Activated B cell treated with CpG ODN at 0.5 μM for 24 hours (primary cell): Measurements from ENCODE around the gene PXT1. TPM values are rescaled to one million over a fixed set of nuclear protein-coding genes. Genes with fewer than 3 reads are reported as not detected.

Source experiments
- ATAC-seq: fragments of 200-7000 bp; cut with Tn5 transposase; one replicate; pipeline ENCODE4 v1.10.0; 2021; ENCODE audit warnings: low read depth, mild to moderate bottlenecking, moderate library complexity
- CTCF ChIA-PET: fragments of 350-600 bp; sonication (Branson Sonifier 250); formaldehyde crosslinking; loops from one replicate; lab custom pipeline; 2021; ENCODE audit warnings: antibody characterized with exemption; lab: Charles Lee
- POLR2A ChIA-PET: fragments of 350-600 bp; sonication (Branson Sonifier 250); formaldehyde crosslinking; loops from one replicate; lab custom pipeline; 2021; ENCODE audit warnings: antibody characterized with exemption; lab: Charles Lee
- DNase-seq: peaks from one replicate; pipeline ENCODE4 v3.0.0; 2022
- H3K27ac Mint-ChIP-seq: one replicate; pipeline ENCODE4 v1.8.0; 2020; ENCODE audit warnings: mixed read lengths
- H3K27me3 Mint-ChIP-seq: one replicate; pipeline ENCODE4 v1.8.0; 2021; ENCODE audit warnings: mixed read lengths
- H3K36me3 Mint-ChIP-seq: one replicate; pipeline ENCODE4 v1.8.0; 2021; ENCODE audit warnings: low read depth, mixed read lengths
- H3K4me1 Mint-ChIP-seq: one replicate; pipeline ENCODE4 v1.8.0; 2021; ENCODE audit warnings: mixed read lengths
- H3K4me3 Mint-ChIP-seq: one replicate; pipeline ENCODE4 v1.8.0; 2020; ENCODE audit warnings: mild to moderate bottlenecking, mixed read lengths
- H3K9me3 Mint-ChIP-seq: one replicate; pipeline ENCODE4 v1.8.0; 2020; ENCODE audit warnings: mixed read lengths
- CTCF ChIP-seq: fragments of 200-600 bp; IDR thresholded peaks from one replicate; pipeline ENCODE4 v1.8.0; 2022; ENCODE audit warnings: antibody characterized with exemption, mild to moderate bottlenecking
- intact Hi-C: fragments of 100-400 bp; cut with micrococcal nuclease; formaldehyde crosslinking; loops from one replicate; pipeline ENCODE4 v1.15.1; 2024
- total RNA-seq: library from RNA; stranded (reverse); gene quantifications from 2 replicates; pipeline ENCODE4 v1.2.3, GENCODE V29; 2022

Gene PXT1
- total RNA-seq, 1 donor from 2014 or later = 0.11 TPM

- peak; percentile 27 for DNase-seq
- POLR2A ChIA-PET = no interaction called here
- TF ChIP-seq CTCF = no peak
- CTCF ChIA-PET = no interaction called here
- intact Hi-C loops = no loop called here
- peaks cover 35% of the 10 kb centered on the region for H3K27me3 Mint-ChIP-seq
- ATAC-seq = peak; percentile 47
- no peaks in the 10 kb centered on the region for H3K9me3 Mint-ChIP-seq
- no peak overlapping the region for H3K27ac Mint-ChIP-seq
- no peaks in the 10 kb centered on the region for H3K36me3 Mint-ChIP-seq
- H3K4me1 Mint-ChIP-seq = peaks cover 31% of the 10 kb centered on the region
- H3K4me3 Mint-ChIP-seq = peak overlapping the region; percentile 79
These were observed 55.9 kb downstream of the PXT1 start for GRCh38 chr6:36386495-36387439.

GRCh38 chr6:36384095-36384494 is 58.6 kb downstream of the PXT1 start:
- intact Hi-C loops = no loop called here
- Mint-ChIP-seq H3K27ac (no peak overlapping the region), H3K9me3 (no peaks in the 10 kb centered on the region), H3K4me1 (peaks cover 31% of the 10 kb centered on the region), H3K36me3 (no peaks in the 10 kb centered on the region), H3K4me3 (no peak overlapping the region), H3K27me3 (peaks cover 27% of the 10 kb centered on the region)
- ATAC-seq = no peak
- DNase-seq = no peak
- ChIA-PET CTCF (no interaction called here), POLR2A (no interaction called here)
- no peak for TF ChIP-seq CTCF

GRCh38 chr6:36383606-36384005 is 59.0 kb downstream of the PXT1 start:
- DNase-seq (no peak), ATAC-seq (no peak)
- no peaks in the 10 kb centered on the region for H3K9me3 Mint-ChIP-seq
- intact Hi-C loops = no loop called here
- CTCF ChIA-PET = no interaction called here
- TF ChIP-seq CTCF = no peak
- H3K27ac Mint-ChIP-seq = no peak overlapping the region
- no peaks in the 10 kb centered on the region for H3K36me3 Mint-ChIP-seq
- peaks cover 31% of the 10 kb centered on the region for H3K4me1 Mint-ChIP-seq
- POLR2A ChIA-PET = no interaction called here
- H3K27me3 Mint-ChIP-seq = peaks cover 26% of the 10 kb centered on the region
- no peak overlapping the region for H3K4me3 Mint-ChIP-seq

- H3K4me1 Mint-ChIP-seq = peaks cover 30% of the 10 kb centered on the region
- TF ChIP-seq CTCF = no peak
- ChIA-PET POLR2A (no interaction called here), CTCF (no interaction called here)
- ATAC-seq (no peak), DNase-seq (no peak)
- no peak overlapping the region for H3K4me3 Mint-ChIP-seq
- no peaks in the 10 kb centered on the region for H3K36me3 Mint-ChIP-seq
- intact Hi-C loops = no loop called here
- no peaks in the 10 kb centered on the region for H3K9me3 Mint-ChIP-seq
- no peak overlapping the region for H3K27ac Mint-ChIP-seq
- H3K27me3 Mint-ChIP-seq = peaks cover 20% of the 10 kb centered on the region
These were observed 59.7 kb downstream of the PXT1 start for GRCh38 chr6:36382976-36383375.

GRCh38 chr6:36381502-36382389 is 60.9 kb downstream of the PXT1 start:
- DNase-seq (no peak), ATAC-seq (no peak)
- TF ChIP-seq CTCF = no peak
- Mint-ChIP-seq H3K36me3 (no peaks in the 10 kb centered on the region), H3K4me1 (peaks cover 24% of the 10 kb centered on the region), H3K9me3 (no peaks in the 10 kb centered on the region), H3K4me3 (no peak overlapping the region), H3K27me3 (peaks cover 13% of the 10 kb centered on the region), H3K27ac (no peak overlapping the region)
- ChIA-PET POLR2A (no interaction called here), CTCF (no interaction called here)
- intact Hi-C loops = no loop called here
